HG02870 (cell line): ENCODE measurements around the gene CBY2.
"Not testable (repeated sequence)": the region's sequence is repeated elsewhere in the genome, so short reads cannot be mapped to it uniquely, and the experiment has no call there.

ENCODE experiments used
- ATAC-seq: cut with Tn5 transposase; IDR thresholded peaks from one replicate; pipeline ENCODE4 v1.9.1; 2021; ENCODE audit warnings: mild to moderate bottlenecking, moderate library complexity; ENCODE audit not compliant: unreplicated experiment

CBY2 gene

GRCh38 chr13:45737571-45738017 lies 35.5 kb downstream of the CBY2 start:
- peak; percentile 50 for ATAC-seq

DNA sequence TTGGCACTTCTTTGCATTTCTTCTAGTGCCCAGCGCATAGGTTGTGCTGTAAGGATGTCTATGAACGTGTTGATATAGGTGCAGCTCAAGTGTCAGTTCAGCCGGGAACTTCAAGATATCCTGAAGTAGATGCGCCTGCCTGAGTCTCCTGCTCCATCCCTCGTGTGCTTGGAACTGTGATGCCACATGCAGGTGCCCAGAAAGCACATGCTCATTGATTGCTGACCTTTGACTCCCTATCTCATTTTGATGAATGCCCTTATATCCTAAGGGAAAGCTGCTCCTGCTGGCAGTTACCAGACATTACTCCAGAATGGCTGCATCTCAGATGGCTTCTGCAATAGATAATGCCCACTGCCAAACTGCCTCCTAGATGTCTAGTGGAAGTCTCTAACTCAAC lies 40.9 kb downstream of the CBY2 start:
- ATAC-seq: no peak

GRCh38 chr13:45744979-45745378 lies 42.9 kb downstream of the CBY2 start:
- ATAC-seq: no peak

- no peak for ATAC-seq
Observed at GRCh38 chr13:45747071-45747470, 45.0 kb downstream of the CBY2 start.

GRCh38 chr13:45748941-45749759 lies 47.0 kb downstream of the CBY2 start:
- no peak for ATAC-seq

- no peak for ATAC-seq
Observed at GRCh38 chr13:45750566-45750965, 48.4 kb downstream of the CBY2 start.

DNA sequence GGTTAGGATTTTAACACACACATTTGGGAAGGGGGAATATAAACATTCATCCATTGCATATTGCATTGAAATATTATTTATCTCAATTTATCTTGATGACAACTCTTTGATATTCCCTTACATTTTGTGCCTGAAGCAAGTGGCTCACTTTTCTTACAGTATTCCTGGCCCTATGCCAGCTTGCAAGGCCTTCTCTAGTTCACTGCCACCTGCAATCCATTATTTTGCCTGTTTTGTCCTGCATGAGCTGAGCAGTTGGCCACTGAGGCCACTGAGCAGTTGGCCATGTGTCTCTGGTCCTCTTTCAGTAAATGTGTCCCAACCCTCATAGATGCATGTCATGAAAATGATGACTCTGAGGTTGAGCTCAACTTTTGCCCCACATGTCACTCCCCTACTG lies 49.8 kb downstream of the CBY2 start:
- ATAC-seq: no peak

- no peak for ATAC-seq
Observed at GRCh38 chr13:45752510-45752909, 50.4 kb downstream of the CBY2 start.

GRCh38 chr13:45756498-45756897 lies 54.4 kb downstream of the CBY2 start:
- ATAC-seq: not testable (repeated sequence)

DNA sequence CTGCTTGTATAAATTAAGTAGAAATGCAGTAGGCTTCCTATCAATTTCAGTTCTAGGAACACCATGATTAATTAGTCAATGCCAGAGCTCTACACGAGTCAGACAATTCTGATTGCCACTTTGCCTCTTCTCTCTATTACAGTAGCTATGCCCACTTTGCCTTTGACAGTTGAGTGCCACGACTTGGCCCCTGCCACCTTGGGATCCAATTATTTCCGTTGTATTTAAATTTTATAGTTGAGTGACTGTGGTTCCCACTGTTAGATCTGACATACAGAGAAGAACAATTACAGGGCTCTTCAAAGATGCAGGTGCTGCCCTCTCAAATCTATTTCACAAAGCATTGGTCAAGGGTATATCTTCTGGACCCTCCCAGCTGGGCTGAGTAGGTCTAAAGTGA lies 55.5 kb downstream of the CBY2 start:
- ATAC-seq: not testable (repeated sequence)

GRCh38 chr13:45763419-45763818 lies 61.3 kb downstream of the CBY2 start:
- no peak for ATAC-seq
